GM19397 (cell line): ENCODE results near the gene SYNRG.
"Not testable (repeated sequence)": the region's sequence is repeated elsewhere in the genome, so short reads cannot be mapped to it uniquely, and the experiment has no call there.

Experiments used
- ATAC-seq: cut with Tn5 transposase; IDR thresholded peaks from one replicate; pipeline ENCODE4 v1.9.1; 2021; ENCODE audit warnings: mild to moderate bottlenecking, moderate library complexity; ENCODE audit not compliant: unreplicated experiment

Gene SYNRG, protein sequence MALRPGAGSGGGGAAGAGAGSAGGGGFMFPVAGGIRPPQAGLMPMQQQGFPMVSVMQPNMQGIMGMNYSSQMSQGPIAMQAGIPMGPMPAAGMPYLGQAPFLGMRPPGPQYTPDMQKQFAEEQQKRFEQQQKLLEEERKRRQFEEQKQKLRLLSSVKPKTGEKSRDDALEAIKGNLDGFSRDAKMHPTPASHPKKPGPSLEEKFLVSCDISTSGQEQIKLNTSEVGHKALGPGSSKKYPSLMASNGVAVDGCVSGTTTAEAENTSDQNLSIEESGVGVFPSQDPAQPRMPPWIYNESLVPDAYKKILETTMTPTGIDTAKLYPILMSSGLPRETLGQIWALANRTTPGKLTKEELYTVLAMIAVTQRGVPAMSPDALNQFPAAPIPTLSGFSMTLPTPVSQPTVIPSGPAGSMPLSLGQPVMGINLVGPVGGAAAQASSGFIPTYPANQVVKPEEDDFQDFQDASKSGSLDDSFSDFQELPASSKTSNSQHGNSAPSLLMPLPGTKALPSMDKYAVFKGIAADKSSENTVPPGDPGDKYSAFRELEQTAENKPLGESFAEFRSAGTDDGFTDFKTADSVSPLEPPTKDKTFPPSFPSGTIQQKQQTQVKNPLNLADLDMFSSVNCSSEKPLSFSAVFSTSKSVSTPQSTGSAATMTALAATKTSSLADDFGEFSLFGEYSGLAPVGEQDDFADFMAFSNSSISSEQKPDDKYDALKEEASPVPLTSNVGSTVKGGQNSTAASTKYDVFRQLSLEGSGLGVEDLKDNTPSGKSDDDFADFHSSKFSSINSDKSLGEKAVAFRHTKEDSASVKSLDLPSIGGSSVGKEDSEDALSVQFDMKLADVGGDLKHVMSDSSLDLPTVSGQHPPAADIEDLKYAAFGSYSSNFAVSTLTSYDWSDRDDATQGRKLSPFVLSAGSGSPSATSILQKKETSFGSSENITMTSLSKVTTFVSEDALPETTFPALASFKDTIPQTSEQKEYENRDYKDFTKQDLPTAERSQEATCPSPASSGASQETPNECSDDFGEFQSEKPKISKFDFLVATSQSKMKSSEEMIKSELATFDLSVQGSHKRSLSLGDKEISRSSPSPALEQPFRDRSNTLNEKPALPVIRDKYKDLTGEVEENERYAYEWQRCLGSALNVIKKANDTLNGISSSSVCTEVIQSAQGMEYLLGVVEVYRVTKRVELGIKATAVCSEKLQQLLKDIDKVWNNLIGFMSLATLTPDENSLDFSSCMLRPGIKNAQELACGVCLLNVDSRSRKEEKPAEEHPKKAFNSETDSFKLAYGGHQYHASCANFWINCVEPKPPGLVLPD (N-terminal part only)

DNA sequence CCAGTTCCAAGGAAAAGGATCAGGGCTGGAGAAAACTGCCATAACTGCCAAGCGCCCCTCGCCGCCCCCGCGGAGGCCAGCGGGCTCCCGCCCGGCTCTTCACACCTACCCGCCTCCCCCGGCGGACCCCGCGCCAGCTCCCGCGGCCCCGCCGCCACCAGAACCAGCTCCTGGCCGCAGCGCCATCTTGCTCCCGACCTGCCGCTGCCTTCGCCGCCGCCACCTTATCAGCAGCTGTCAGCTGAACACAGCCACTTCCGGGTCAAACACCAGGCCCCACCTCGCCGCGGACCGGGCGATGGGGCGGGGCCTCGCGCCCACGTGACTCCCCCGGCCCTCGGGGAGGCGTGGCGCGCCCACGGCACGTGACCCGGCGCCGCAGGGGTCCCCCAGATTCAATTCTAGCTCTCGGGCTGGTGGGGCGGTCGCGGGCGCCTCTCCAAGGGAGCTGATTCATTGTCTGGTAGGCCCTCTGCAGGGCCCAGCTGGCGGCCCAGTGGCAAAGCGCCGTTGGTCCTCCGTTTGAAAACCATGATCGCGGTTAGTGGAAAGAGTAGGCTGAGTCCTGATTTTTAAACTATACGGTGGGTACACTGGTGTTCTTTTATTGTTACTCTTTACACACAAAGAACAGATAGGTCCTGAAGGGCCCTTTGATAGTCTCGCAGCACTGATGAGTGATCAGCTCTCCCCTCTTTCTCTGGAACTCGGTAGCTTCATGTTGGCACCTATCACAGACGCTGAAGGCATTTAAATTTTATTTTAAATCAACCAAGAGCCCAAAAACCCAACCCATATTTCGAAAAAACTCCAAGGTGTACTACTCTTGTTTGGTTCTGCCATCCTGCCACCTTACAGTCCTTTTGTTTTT, at the start of gene SYNRG:
TSS of gene SYNRG (minus strand) at position 249 of the 871 bp plus-strand sequence. CDS start at position 186, 63 bp downstream.
- ATAC-seq, result peak; percentile 87

DNA sequence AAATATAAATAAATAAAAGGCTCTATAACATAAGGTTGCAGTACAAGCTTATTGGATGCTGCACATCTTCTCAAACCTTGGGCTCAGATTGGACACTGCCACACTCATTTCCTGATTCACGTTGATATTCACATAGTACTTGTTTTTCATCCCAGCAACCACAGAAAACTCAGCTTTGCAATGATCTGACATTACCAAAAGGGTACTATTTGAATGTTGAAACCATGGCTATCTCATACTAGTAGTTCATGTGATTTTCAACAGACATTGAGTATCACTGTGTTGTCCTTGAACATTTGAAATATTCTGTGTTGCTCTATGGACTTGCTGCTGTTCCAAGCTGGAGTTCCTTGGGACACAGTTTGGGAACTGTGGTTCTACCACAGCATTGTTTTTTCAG, 48.0 kb upstream of the SYNRG start:
- no peak for ATAC-seq

DNA sequence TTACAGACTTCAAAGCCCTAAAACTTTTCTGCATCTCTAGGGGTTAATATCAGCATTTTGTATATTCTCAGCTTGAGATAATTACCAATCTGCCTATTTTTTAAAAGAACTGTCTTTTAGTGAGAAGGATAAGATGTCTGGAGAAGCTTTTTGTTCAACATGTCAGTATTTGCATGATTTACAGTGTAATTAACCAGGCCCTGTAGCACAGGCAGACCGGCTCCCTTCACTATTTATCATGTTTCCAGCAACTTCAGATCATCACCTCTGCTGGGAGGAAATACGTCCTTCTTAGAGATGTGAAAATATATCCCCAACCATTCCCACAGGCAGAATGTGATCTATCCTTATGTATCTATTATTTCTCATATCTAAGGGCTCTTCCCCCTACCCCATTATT, 42.6 kb upstream of the SYNRG start:
- no peak for ATAC-seq

DNA sequence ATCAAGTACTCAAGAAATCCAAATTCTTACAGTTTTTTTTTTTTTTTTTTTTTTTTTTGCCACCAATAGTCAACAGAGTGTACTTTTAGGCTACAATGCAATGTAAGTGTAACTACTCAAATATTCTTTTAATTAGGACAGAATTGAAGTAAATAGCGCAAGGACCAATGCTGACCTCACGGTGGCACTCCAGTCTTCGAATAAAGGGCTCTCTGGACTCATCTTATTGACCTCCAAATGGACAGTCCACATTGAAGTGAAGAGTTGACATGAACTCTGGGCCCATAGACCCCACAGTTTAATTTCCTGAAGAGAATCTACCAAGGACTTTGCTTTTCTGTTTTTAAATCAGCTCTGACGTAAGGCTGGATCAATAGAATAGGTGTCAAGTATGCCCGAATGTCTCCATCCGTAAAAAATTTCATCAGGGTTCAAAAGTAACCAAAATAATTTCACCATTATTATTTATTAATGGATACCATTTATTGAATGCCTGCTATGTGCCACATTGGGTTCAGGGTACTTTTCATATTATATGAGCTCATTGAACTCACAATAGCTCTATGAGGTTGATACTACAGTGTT, 41.3 kb upstream of the SYNRG start:
- no peak for ATAC-seq

DNA sequence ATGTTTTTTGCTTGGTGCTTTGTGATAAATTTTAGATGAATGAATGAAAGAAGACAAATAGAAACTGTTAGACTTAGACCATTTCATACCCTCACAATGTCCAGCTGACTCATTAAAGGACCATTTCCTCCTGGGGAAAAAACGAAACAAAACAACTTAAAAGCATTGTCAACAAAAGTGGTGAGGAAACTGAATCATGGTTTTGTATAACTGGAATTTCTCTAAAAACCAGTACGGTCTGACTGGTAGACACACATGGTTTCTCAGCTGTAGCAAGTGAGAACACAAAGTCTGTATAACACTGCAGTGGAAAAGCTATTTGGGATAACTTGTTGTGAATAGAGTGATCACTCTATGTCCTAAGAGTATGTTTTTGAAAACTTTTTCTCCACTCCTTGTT, 39.3 kb upstream of the SYNRG start:
- ATAC-seq, result no peak

DNA sequence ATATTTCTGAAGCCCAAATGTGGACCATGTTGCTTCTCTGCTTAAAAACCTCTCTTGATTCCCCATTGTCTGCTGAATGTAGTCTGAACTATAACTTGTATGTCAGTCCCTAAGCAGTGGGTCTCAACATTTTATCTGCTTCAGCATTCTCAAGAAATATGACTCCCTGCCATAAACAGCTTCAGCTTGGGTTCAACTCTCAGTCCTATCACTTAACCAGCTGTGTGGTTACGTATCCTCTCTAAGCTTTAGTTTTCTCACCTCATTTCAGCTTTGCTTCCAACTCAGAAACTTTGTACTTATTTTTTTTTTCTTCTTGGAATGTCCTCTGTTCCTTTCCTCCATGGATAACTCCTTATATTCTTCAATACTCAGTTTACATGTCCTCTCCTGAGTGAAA, 38.6 kb upstream of the SYNRG start:
- ATAC-seq, result no peak

DNA sequence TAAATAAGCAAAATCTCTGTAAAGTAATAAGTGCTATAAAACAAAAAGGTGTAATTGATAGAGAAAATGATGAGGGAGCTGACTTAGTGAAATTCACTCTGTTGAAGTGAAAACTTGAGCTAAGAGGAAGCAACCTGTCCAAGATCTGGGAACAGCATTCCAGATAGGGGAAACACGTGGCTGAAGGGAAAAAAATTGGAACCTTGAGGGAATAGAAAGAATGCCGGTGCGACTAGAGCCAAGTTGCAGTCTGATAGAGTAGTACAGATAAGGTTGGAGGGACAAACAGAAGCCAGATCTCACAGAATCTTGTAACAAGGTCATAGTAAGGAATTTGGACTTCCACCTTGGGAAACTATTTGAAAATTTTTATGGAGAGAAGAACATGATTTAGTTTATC, 34.7 kb upstream of the SYNRG start:
- ATAC-seq, result no peak

DNA sequence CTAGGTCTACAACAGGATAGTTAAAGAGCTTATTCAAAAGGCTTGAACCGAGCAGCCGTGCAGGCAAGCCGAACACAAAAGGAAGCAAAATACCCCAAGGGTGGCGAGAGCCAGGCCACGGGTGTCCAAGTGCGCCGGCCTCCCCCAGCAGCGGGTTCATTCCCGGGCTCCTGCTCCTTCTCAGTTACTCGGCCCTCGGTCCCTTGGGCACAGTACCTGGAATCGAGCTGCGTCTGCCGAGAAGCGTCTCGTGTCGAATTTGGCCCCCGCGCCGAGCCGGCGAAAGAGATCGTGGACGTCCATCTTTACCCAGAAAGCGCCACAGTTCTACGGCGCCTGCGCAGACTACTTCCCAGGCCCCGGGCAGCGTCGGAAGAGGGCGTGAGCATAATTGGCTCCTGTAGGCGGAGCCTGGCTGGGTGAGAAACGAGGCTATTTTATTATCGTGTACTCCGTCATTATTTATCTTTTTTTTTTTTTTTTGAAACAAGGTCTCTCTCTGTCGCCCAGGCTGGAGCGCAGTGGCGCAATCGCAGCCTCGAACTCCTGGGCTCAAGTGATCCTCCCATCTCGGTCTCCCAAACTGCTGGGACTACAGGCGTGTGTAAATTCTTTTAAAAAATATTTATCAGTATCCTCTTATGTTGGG, 34.0 kb upstream of the SYNRG start, which contains the start of gene DDX52:
TSS of gene DDX52 (minus strand) at position 329 of the 649 bp plus-strand sequence. CDS start at position 303, 26 bp downstream.
- peak; percentile 93 for ATAC-seq

DNA sequence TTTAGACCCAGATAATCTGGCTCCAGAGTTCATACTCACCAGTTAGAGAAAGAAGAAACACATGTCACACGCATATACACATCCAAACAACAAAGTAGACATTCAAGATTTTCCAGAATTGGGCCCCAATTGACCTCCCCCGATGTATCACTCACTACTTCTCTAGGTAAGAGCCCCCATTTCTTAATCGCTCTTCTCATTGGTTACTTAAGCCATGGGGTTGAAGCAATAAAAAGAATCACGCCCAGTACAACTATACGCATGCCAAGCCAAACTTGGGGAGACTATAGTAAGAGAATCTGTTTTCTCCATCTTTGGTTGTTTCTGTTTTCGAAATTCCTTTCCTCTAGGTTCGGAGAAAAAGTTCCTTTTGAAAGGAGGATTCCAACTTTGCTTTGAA, 33.5 kb upstream of the SYNRG start:
- no peak for ATAC-seq

DNA sequence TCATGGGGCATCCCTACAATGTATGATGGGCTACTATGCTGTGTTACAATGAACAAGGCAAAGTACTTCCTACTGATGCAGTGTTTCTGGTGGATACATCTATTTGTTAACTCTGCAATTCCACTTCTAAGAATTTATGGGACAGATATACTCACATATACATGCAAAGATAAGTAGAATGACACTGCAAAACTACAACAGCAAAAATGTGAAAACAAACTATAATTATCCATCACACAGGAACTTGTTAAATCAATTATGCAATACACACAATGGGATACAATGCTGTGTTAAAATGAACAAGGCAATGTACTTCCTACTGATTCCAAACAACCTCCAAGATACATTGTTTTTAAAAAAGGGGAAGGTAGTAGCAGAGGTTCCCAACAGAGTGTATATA, 30.8 kb upstream of the SYNRG start:
- ATAC-seq, result no peak

DNA sequence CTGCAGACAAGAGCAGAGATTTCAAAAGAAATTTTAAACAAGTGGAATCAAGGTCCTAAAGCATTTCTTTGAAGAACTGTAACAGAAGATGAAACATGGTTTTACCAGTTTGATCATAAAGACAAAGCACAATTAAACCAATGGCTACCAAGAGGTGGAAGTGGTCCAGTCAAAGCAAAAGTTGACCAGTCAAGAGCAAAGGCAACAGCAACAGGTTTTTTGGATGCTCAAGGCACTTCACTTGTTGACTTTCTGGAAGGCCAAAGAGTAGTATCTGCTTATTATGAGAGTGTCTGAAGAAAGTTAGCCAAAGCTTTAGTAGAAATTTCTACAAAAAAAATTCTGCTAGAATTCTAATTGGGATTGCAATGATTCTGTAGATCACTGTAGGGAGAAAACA, 28.7 kb upstream of the SYNRG start:
- no peak for ATAC-seq

DNA sequence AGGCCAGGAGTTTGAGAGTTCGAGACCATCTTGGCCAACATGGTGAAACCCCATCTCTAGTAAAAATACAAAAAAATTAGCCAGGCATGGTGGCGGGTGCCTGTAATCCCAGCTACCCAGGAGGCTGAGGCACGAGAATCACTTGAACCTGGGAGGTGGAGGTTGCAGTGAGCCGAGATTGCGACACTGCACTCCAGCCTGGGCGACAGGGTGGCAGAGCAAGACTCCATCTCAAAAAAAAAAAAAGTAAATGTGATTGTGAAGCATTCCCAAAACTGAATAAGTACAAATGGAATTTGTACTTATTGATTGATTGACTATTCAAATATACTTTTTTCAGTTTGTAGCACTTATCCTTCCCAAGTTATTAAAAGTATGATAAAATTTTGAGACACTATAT, 7.2 kb upstream of the SYNRG start:
- ATAC-seq, result not testable (repeated sequence)

DNA sequence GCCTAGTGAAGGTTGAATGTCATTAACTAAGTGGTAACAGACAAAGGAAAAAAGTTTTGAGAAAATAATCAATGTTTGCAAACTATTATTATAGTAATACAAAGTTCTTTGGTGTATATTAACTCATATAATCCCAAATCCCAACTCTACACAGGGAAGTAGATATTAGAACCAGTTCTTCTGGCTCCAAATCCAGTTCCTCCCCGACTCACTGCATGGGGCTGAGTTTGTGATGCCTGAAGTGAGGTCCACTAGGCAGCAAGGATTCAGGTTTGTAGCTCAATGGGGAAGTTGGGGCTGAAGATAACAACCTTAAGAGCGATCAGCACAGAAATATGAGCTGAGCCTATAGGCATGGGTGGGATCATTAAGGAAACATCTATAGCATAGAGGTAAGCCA, 5.6 kb upstream of the SYNRG start:
- no peak for ATAC-seq

DNA sequence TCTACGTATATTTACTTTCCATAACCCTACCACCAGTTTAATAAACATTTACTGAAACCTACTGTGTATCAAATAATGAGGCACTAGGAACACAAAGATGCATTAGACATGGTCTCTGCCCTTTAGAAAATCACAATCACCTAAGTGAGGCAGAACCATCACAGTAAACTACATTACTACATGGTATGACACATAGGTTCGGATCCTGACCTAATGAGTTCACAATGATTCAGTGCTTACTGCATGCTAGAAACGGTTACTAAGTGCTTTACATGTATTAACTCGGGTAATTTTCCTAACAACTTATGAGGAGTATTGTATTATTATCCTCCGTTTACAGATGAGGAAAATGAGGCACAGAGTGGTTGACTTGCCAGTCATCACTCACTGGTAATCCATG, 5.2 kb upstream of the SYNRG start:
- ATAC-seq, result no peak

DNA sequence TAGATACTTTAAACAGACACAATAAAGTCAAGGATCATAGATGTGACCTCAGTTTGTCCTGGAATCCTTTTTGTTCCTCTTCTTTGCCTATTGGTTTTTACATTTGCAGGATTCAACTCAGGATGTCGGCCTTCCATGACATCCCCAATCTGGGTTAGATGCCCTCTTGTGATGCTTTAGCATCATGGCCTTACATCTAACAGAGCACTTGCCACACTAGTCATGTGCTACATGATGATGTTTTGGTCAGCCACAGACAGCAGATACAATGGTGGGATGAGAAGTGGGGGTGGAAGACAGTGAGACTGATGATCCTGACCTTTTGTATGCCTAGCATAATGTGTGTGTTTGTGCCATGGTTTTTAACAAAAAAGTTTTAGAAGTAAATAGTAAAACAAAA, 1.8 kb upstream of the SYNRG start:
- ATAC-seq, result no peak

DNA sequence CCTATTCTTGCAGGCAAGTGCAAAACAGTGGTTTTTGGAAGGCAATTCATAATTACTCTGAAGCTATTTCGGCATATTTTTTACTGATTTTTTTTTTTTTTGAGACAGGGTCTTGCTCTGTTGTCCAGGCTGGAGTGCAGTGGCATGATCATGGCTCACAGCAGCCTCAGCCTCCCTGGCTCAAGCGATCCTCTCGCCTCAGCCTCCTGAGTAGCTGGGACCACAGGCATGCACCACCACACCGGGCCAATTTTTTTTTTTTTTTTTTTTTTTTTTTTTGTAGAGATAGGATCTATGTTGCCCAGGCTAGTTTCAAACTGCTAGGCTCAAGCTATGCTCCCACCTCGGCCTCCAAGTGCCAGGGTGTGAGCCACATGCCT, 813 bp upstream of the SYNRG start:
- ATAC-seq, result not testable (repeated sequence)

DNA sequence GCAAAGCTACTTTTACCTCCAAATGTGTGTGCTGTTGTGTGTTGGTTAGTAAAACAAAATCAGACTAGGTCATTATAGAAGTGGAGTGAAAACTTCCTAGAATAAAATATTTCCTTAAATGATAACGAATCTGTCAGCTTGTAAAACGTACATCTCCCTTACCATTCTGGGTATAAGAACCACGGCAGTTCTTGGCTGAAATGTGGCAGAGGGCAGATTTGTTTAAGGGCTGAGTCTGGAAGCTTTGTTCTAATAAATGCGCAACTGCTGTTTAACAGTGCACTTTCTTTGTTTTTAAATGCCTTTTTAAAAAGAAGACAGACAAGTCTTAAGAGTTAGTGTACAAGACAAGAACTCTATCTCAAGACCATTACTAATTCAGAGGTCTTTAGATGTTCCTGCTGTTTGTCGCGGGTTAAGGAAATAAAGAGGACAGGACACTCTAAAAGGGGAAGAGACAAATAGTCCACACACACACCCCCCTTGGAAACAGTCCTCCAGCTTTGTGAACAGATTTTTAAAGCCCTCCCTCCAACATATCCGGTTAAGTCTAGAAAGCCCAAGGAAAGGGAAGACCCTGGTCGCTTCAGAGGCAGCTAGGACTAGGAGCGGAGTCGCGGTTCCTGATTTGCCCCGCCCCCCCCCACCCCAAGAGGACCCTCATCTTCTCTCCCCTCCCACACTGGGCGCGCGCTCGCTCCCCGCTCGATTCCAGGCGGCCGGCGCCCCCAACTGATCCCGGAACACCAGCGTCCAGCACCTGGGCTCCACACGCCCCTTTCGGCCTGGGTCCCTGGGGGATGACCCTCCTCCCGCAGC, 658 bp downstream of the SYNRG start:
- ATAC-seq, result peak; percentile 30

DNA sequence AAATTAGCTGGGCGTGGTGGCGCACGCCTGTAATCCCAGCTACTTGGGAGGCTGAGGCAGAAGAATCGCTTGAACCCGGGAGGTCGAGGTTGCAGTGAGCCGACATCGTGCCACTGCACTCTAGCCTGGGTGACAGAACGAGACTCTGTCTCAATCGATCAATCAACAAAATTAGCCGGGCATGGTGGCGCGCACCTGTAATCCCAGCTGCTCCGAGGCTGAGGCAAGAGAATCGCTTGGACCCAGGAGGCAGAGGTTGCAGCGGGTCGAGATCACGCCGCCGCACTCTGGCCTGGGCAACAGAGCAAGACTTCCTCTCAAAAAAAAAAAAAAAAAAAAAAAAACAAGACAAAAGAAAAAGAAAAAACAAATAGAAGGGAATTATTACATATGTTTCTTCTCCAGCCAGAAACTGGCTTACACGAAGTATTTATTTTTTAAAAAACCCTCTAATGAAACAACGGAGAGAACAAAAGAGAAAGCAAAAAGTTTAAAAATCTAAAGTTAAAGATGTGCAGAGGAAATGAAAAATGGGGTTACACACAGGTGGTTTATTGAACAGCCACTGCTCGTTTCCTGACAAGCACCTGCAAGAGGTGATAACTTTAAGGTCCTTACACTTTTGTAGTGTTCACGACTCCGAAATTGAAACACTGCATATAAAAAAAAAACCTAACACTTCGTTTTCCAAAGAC, 1.4 kb downstream of the SYNRG start:
- ATAC-seq, result no peak
